GM12865 (cell line): ENCODE data around the gene MYO1D.

ENCODE experiments used
- DNase-seq: peaks from one replicate; pipeline ENCODE4 v3.0.0; 2010; ENCODE audit warnings: low read depth
- H3K4me3 ChIP-seq: 2 replicates; pipeline ENCODE4 v1.5.1; 2011; ENCODE audit warnings: mild to moderate bottlenecking, low read depth, low read length, control low read depth
- CTCF ChIP-seq: IDR thresholded peaks from 2 replicates; pipeline ENCODE4 v1.5.1; 2011; ENCODE audit warnings: low read length, control low read depth, low read depth, inconsistent platforms; ENCODE audit not compliant: insufficient read depth; ENCODE audit errors: missing control alignments

Gene MYO1D

GRCh38 chr17:32798938-32799337 is 78.0 kb downstream of the MYO1D start:
- TF ChIP-seq CTCF: no peak
- no peak overlapping the region for H3K4me3 ChIP-seq
- DNase-seq: no peak

- TF ChIP-seq CTCF: no peak
- DNase-seq: no peak
- no peak overlapping the region for H3K4me3 ChIP-seq
Measured at GRCh38 chr17:32795339-32795979, 81.5 kb downstream of the MYO1D start.

GRCh38 chr17:32794533-32795246 is 82.2 kb downstream of the MYO1D start:
- DNase-seq: no peak
- TF ChIP-seq CTCF: no peak
- H3K4me3 ChIP-seq: no peak overlapping the region

- no peak overlapping the region for H3K4me3 ChIP-seq
- DNase-seq: no peak
- TF ChIP-seq CTCF: no peak
Measured at GRCh38 chr17:32793841-32794240, 83.1 kb downstream of the MYO1D start.

GRCh38 chr17:32792207-32792606 is 84.7 kb downstream of the MYO1D start:
- DNase-seq: peak; percentile 56
- H3K4me3 ChIP-seq: no peak overlapping the region
- no peak for TF ChIP-seq CTCF

- no peak for TF ChIP-seq CTCF
- no peak overlapping the region for H3K4me3 ChIP-seq
- no peak for DNase-seq
Measured at GRCh38 chr17:32786169-32786568, 90.8 kb downstream of the MYO1D start.
